DOHH2 (cell line): ENCODE results near the gene BBOF1.
"Not testable (repeated sequence)": the region's sequence is repeated elsewhere in the genome, so short reads cannot be mapped to it uniquely, and the experiment has no call there.

ENCODE experiments used
- H3F3A ChIP-seq: fragments of 200-600 bp; sonication (generic), shearing (Covaris generic); 2 replicates; pipeline ENCODE4 v1.6.0; 2016; ENCODE audit warnings: antibody characterized with exemption, mild to moderate bottlenecking; ENCODE audit not compliant: control insufficient read depth, insufficient read depth
- H3K27ac ChIP-seq: fragments of 200-600 bp; sonication (generic); 2 replicates; pipeline ENCODE4 v1.5.1; 2014; ENCODE audit warnings: low read depth, mild to moderate bottlenecking, low read length, moderate library complexity
- H3K27me3 ChIP-seq: fragments of 200-600 bp; sonication (generic); 2 replicates; pipeline ENCODE4 v1.6.1; 2014; ENCODE audit warnings: mild to moderate bottlenecking, low read length, mixed read lengths; ENCODE audit not compliant: control insufficient read depth
- H3K36me3 ChIP-seq: fragments of 200-600 bp; sonication (generic); 2 replicates; pipeline ENCODE4 v1.6.1; 2014; ENCODE audit warnings: mild to moderate bottlenecking, low read length, moderate library complexity, mixed read lengths; ENCODE audit not compliant: control insufficient read depth
- H3K4me1 ChIP-seq: fragments of 200-600 bp; sonication (generic); 2 replicates; pipeline ENCODE4 v1.6.1; 2014; ENCODE audit warnings: mild to moderate bottlenecking, low read length, mixed read lengths; ENCODE audit not compliant: control insufficient read depth
- H3K4me2 ChIP-seq: fragments of 200-600 bp; sonication (generic); 2 replicates; pipeline ENCODE4 v1.6.0; 2014; ENCODE audit warnings: mild to moderate bottlenecking, low read length, moderate library complexity
- H3K4me3 ChIP-seq: fragments of 200-600 bp; sonication (generic); 2 replicates; pipeline ENCODE4 v1.5.1; 2014; ENCODE audit warnings: mild to moderate bottlenecking, low read length, mixed read lengths
- H3K79me2 ChIP-seq: fragments of 200-600 bp; sonication (generic); 2 replicates; pipeline ENCODE4 v1.6.1; 2014; ENCODE audit warnings: mild to moderate bottlenecking, low read length, mixed read lengths; ENCODE audit not compliant: control insufficient read depth
- H3K9me2 ChIP-seq: fragments of 200-600 bp; sonication (generic); replicated peaks from 2 replicates; pipeline ENCODE4 v1.6.1; 2014; ENCODE audit warnings: mild to moderate bottlenecking, low read length, mixed read lengths; ENCODE audit not compliant: control insufficient read depth
- H3K9me3 ChIP-seq: fragments of 200-600 bp; sonication (generic); 2 replicates; pipeline ENCODE4 v1.6.1; 2014; ENCODE audit warnings: antibody characterized with exemption, low read length, mixed read lengths; ENCODE audit not compliant: control insufficient read depth, insufficient read depth
- H4K20me1 ChIP-seq: fragments of 200-600 bp; sonication (generic); 2 replicates; pipeline ENCODE4 v1.6.0; 2014; ENCODE audit warnings: low read depth, mild to moderate bottlenecking, antibody characterized with exemption, low read length, moderate library complexity; ENCODE audit not compliant: control insufficient read depth, insufficient read depth
- CTCF ChIP-seq: fragments of 200-600 bp; sonication (generic); IDR thresholded peaks from one replicate; pipeline ENCODE4 v1.5.1; 2014; ENCODE audit warnings: antibody characterized with exemption, mild to moderate bottlenecking, low read depth, low read length; ENCODE audit not compliant: poor library complexity, severe bottlenecking
- EZH2phosphoT487 ChIP-seq: fragments of 200-600 bp; sonication (generic); IDR thresholded peaks from 2 replicates; pipeline ENCODE4 v1.6.1; 2017; ENCODE audit warnings: borderline replicate concordance, mild to moderate bottlenecking, antibody characterized with exemption, low read length, moderate library complexity, mixed read lengths

Gene BBOF1

DNA sequence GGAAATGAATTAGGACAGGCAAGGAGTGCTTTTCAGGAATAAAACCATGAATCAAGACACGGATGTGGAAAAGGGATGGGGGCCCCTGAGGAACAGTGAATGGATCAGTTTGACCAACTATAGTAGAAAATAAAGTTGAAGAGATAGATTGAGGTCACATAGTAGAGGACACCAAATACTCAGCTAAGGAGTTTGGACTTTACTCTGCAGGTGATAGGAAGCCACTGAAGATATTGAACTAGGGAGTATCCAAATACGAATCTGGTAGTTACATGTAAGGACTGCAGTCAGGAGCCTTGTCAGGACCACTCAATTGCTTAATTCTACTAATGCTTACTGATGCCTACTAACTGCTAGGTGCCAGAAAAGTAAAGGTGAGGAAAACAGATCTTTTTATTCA, 20.4 kb upstream of the BBOF1 start:
- TF ChIP-seq EZH2phosphoT487 (no peak), CTCF (no peak)
- Histone ChIP-seq H3K36me3 (peaks cover 12% of the 10 kb centered on the region), H3K9me3 (no peaks in the 10 kb centered on the region), H3K4me2 (no peak overlapping the region), H3F3A (no peaks in the 10 kb centered on the region), H4K20me1 (no peaks in the 10 kb centered on the region), H3K9me2 (no peaks in the 10 kb centered on the region), H3K27ac (no peak overlapping the region), H3K79me2 (no peaks in the 10 kb centered on the region), H3K27me3 (no peaks in the 10 kb centered on the region), H3K4me1 (peaks cover 20% of the 10 kb centered on the region), H3K4me3 (no peak overlapping the region)

- H3K4me2 ChIP-seq, H3K27ac ChIP-seq, H3K79me2 ChIP-seq, H3K4me3 ChIP-seq, H3F3A ChIP-seq, H3K9me2 ChIP-seq, H4K20me1 ChIP-seq, H3K4me1 ChIP-seq, H3K9me3 ChIP-seq, H3K27me3 ChIP-seq: not testable (repeated sequence)
- peaks cover 15% of the 10 kb centered on the region for H3K36me3 ChIP-seq
Observed at GRCh38 chr14:74005664-74006063, 13.5 kb upstream of the BBOF1 start.

GRCh38 chr14:74008843-74009499, 10.2 kb upstream of the BBOF1 start:
- H3K4me1 ChIP-seq = no peaks in the 10 kb centered on the region
- peaks cover 3% of the 10 kb centered on the region; the same call in 1 of the 2 replicates for H3F3A ChIP-seq
- no peaks in the 10 kb centered on the region for H4K20me1 ChIP-seq
- TF ChIP-seq EZH2phosphoT487 (no peak), CTCF (no peak)
- no peaks in the 10 kb centered on the region for H3K79me2 ChIP-seq
- H3K36me3 ChIP-seq = peaks cover 40% of the 10 kb centered on the region
- H3K4me2 ChIP-seq = no peak overlapping the region
- H3K9me2 ChIP-seq = no peaks in the 10 kb centered on the region
- H3K9me3 ChIP-seq = no peaks in the 10 kb centered on the region
- H3K27ac ChIP-seq = no peak overlapping the region
- H3K27me3 ChIP-seq = no peaks in the 10 kb centered on the region
- no peak overlapping the region for H3K4me3 ChIP-seq

DNA sequence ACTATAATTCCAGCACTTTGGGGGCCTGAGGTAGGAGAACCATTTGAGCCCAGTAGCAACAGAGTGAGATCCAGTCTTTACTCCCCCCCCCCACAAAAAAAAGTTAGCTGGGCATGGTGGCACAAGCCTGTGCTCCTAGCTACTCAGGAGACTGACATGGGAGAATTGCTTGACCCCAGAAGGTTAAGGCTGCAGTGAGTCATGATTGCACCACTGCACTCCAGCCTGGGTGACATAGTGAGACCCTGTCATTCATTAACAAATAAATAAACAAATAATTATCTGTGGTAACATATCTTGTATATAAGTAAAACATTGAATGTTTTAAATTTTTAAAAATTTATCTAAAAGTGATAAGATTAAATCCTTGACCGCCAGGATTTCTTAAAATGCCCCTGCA, 4.8 kb upstream of the BBOF1 start:
- TF ChIP-seq EZH2phosphoT487 = no peak
- no peak for TF ChIP-seq CTCF
- peaks cover 7% of the 10 kb centered on the region; the same call in 1 of the 2 replicates for H3F3A ChIP-seq
- peaks cover 5% of the 10 kb centered on the region for H3K4me1 ChIP-seq
- no peak overlapping the region for H3K27ac ChIP-seq
- H3K36me3 ChIP-seq = peaks cover 40% of the 10 kb centered on the region
- no peaks in the 10 kb centered on the region for H3K27me3 ChIP-seq
- no peaks in the 10 kb centered on the region for H3K9me2 ChIP-seq
- no peaks in the 10 kb centered on the region for H4K20me1 ChIP-seq
- H3K79me2 ChIP-seq = peaks cover 10% of the 10 kb centered on the region
- H3K4me3 ChIP-seq = no peak overlapping the region
- H3K9me3 ChIP-seq = no peaks in the 10 kb centered on the region
- H3K4me2 ChIP-seq = no peak overlapping the region
